ENCODE data around the gene SERGEF. TPM values are rescaled to one million over a fixed set of nuclear protein-coding genes. Genes with fewer than 3 reads are reported as not detected.

SERGEF gene
- polyA plus RNA-seq, 3 donors: 14.3 to 33.7 (median 33.3) TPM

DNA sequence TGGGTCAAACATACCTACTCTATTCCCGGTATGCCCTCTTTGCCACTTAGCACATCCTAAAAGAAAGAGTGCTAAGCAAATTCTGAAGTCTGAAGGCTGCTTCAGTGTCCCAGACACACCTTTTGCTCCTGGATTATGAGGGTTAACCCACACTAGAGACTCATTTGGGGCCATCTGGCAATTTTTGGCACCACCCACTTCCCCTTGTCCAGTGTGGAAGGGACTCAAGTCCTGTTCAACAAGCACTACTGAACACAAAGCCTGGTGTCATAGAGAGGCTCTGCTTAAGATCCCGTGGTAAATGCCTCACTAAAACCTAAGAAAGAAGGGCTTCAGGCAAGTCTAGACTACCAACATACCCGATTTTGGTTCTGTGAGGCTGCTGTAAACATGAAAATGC is 85.8 kb downstream of the SERGEF start:
- Histone ChIP-seq H3K4me3 (replicated peaks in 1 of 3; ENCODE audit: low read depth in 2 of 3, low read length in 3 of 3) (no peak overlapping the region), H3K9me3 (replicated peaks in 1 of 2; ENCODE audit: control insufficient read depth in 1 of 2, insufficient read depth in 1 of 2, low read length in 2 of 2) (no peaks in the 10 kb centered on the region), H3K27ac (ENCODE audit: low read depth in 1 of 2, low read length in 2 of 2) (no peak overlapping the region), H3K9ac (ENCODE audit: insufficient read depth, low read length, poor library complexity, severe bottlenecking) (no peak overlapping the region), H4K20me1 (ENCODE audit: insufficient read depth, low read length) (no peaks in the 10 kb centered on the region), H3K27me3 (ENCODE audit: control insufficient read depth in 2 of 2, insufficient read depth in 2 of 2, low read length in 2 of 2) (no peaks in the 10 kb centered on the region), H3K36me3 (replicated peaks in 1 of 2; ENCODE audit: control insufficient read depth in 1 of 2, insufficient read depth in 2 of 2, low read length in 2 of 2) (peaks cover 0 to 16% of the 10 kb centered on the region in 2 donors), H3K4me1 (ENCODE audit: control insufficient read depth in 1 of 2, insufficient read depth in 2 of 2, low read length in 2 of 2) (peaks cover 12% of the 10 kb centered on the region in 2 donors), H2AFZ (ENCODE audit: insufficient read depth, low read depth, low read length, poor library complexity, severe bottlenecking) (no peak overlapping the region), H3K4me2 (replicated peaks; ENCODE audit: extremely low read depth, low read length, poor library complexity, severe bottlenecking) (no peak overlapping the region), H3K79me2 (ENCODE audit: insufficient read depth, low read length) (no peaks in the 10 kb centered on the region)
- H3K4me3 Mint-ChIP-seq: no peak overlapping the region
- no peak overlapping the region for H3K27ac Mint-ChIP-seq
- WGBS (ENCODE audit: insufficient coverage): 80% methylated on average over 1 of the region's 3 CpGs
- intact Hi-C loops (cut with micrococcal nuclease): no loop called here
- peaks cover 0 to under 1% (median 0%) of the 10 kb centered on the region in 7 donors for H3K9me3 Mint-ChIP-seq
- no peak for DNase-seq
- H3K27me3 Mint-ChIP-seq (ENCODE audit: low read depth in 3 of 3): peaks cover 0 to 2% (median 0%) of the 10 kb centered on the region in 3 donors
- H3K36me3 Mint-ChIP-seq: peaks cover 16 to 39% of the 10 kb centered on the region in 2 donors
- TF ChIP-seq, protein P1, sequence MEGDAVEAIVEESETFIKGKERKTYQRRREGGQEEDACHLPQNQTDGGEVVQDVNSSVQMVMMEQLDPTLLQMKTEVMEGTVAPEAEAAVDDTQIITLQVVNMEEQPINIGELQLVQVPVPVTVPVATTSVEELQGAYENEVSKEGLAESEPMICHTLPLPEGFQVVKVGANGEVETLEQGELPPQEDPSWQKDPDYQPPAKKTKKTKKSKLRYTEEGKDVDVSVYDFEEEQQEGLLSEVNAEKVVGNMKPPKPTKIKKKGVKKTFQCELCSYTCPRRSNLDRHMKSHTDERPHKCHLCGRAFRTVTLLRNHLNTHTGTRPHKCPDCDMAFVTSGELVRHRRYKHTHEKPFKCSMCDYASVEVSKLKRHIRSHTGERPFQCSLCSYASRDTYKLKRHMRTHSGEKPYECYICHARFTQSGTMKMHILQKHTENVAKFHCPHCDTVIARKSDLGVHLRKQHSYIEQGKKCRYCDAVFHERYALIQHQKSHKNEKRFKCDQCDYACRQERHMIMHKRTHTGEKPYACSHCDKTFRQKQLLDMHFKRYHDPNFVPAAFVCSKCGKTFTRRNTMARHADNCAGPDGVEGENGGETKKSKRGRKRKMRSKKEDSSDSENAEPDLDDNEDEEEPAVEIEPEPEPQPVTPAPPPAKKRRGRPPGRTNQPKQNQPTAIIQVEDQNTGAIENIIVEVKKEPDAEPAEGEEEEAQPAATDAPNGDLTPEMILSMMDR (IDR thresholded peaks at IDR 0.05): no peak
- peaks cover 17% of the 10 kb centered on the region for H3K4me1 Mint-ChIP-seq

DNA sequence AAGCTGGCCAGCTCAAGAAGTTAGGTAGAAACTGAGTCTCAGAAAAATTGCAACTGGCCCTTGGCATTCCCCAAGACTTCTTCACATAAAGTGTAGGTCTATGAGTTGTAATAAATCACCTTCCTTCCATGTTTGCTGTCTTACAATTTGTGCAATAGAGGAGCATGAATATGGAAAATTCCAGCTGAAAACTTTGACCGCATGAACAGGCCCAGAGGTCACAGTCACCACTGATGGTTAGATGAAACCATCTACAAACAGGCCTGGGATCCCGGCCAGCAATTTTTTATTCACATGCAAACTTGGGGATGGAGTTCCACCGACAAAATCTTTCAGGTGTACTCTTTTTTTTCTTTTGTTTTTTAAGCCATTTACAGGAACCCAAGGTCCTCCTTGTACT is 88.1 kb downstream of the SERGEF start:
- Histone ChIP-seq H3K9me3 (replicated peaks in 1 of 2; ENCODE audit: control insufficient read depth in 1 of 2, insufficient read depth in 1 of 2, low read length in 2 of 2) (no peaks in the 10 kb centered on the region), H3K9ac (ENCODE audit: insufficient read depth, low read length, poor library complexity, severe bottlenecking) (no peak overlapping the region), H3K27ac (ENCODE audit: low read depth in 1 of 2, low read length in 2 of 2) (no peak overlapping the region), H3K4me1 (ENCODE audit: control insufficient read depth in 1 of 2, insufficient read depth in 2 of 2, low read length in 2 of 2) (peaks cover 20 to 28% of the 10 kb centered on the region in 2 donors), H2AFZ (ENCODE audit: insufficient read depth, low read depth, low read length, poor library complexity, severe bottlenecking) (no peak overlapping the region), H3K4me3 (replicated peaks in 1 of 3; ENCODE audit: low read depth in 2 of 3, low read length in 3 of 3) (no peak overlapping the region), H3K27me3 (ENCODE audit: control insufficient read depth in 2 of 2, insufficient read depth in 2 of 2, low read length in 2 of 2) (no peaks in the 10 kb centered on the region), H3K36me3 (replicated peaks in 1 of 2; ENCODE audit: control insufficient read depth in 1 of 2, insufficient read depth in 2 of 2, low read length in 2 of 2) (peaks cover 0 to 16% of the 10 kb centered on the region in 2 donors), H3K4me2 (replicated peaks; ENCODE audit: extremely low read depth, low read length, poor library complexity, severe bottlenecking) (no peak overlapping the region), H3K79me2 (ENCODE audit: insufficient read depth, low read length) (no peaks in the 10 kb centered on the region), H4K20me1 (ENCODE audit: insufficient read depth, low read length) (no peaks in the 10 kb centered on the region)
- intact Hi-C loops (cut with micrococcal nuclease): no loop called here
- no CpG with 5 or more reads among the region's 3 CpGs for WGBS (ENCODE audit: insufficient coverage)
- H3K27ac Mint-ChIP-seq: no peak overlapping the region
- H3K4me3 Mint-ChIP-seq: no peak overlapping the region
- H3K27me3 Mint-ChIP-seq (ENCODE audit: low read depth in 3 of 3): peaks cover 0 to 2% (median 0%) of the 10 kb centered on the region in 3 donors
- TF ChIP-seq, protein P1 (IDR thresholded peaks at IDR 0.05): no peak
- H3K4me1 Mint-ChIP-seq: peaks cover 35% of the 10 kb centered on the region
- H3K9me3 Mint-ChIP-seq: no peaks in the 10 kb centered on the region
- DNase-seq: no peak
- peaks cover 11 to 37% of the 10 kb centered on the region in 2 donors for H3K36me3 Mint-ChIP-seq

All from CD14-positive monocyte (primary cell).